HG02642 (cell line): ENCODE measurements around the gene GAS2L3.
"Not testable (repeated sequence)": the region's sequence is repeated elsewhere in the genome, so short reads cannot be mapped to it uniquely, and the experiment has no call there.

ENCODE experiments used
- ATAC-seq: cut with Tn5 transposase; IDR thresholded peaks from one replicate; pipeline ENCODE4 v1.9.1; 2021; ENCODE audit warnings: mild to moderate bottlenecking; ENCODE audit not compliant: unreplicated experiment, poor library complexity

Gene GAS2L3

GRCh38 chr12:100573292-100574186, at the start of gene GAS2L3:
TSS of gene GAS2L3 (plus strand) at chr12:100573684. CDS start at chr12:100594905, 21,221 bp downstream.
- peak; percentile 99 for ATAC-seq

GRCh38 chr12:100528034-100528433, 45.5 kb upstream of the GAS2L3 start:
- ATAC-seq = no peak

GRCh38 chr12:100528471-100529127, 44.9 kb upstream of the GAS2L3 start:
- no peak for ATAC-seq

GRCh38 chr12:100529756-100530350, 43.6 kb upstream of the GAS2L3 start:
- no peak for ATAC-seq

- no peak for ATAC-seq
These were observed 40.1 kb upstream of the GAS2L3 start for GRCh38 chr12:100533376-100533775.

- no peak for ATAC-seq
These were observed 38.8 kb upstream of the GAS2L3 start for GRCh38 chr12:100534625-100535227.

- ATAC-seq = no peak
These were observed 34.3 kb upstream of the GAS2L3 start for GRCh38 chr12:100539202-100539601.

- ATAC-seq = no peak
These were observed 29.3 kb upstream of the GAS2L3 start for GRCh38 chr12:100544165-100544564.

- ATAC-seq = no peak
These were observed 28.4 kb upstream of the GAS2L3 start for GRCh38 chr12:100545092-100545491.

- ATAC-seq = no peak
These were observed 19.5 kb upstream of the GAS2L3 start for GRCh38 chr12:100553936-100554335.

GRCh38 chr12:100554608-100555077, 18.8 kb upstream of the GAS2L3 start:
- ATAC-seq = no peak

- ATAC-seq = no peak
These were observed 17.8 kb upstream of the GAS2L3 start for GRCh38 chr12:100555722-100556121.

GRCh38 chr12:100557357-100557756, 16.1 kb upstream of the GAS2L3 start:
- no peak for ATAC-seq

- not testable (repeated sequence) for ATAC-seq
These were observed 14.2 kb upstream of the GAS2L3 start for GRCh38 chr12:100559261-100559660.

- ATAC-seq = no peak
These were observed 9.4 kb upstream of the GAS2L3 start for GRCh38 chr12:100564090-100564489.

- ATAC-seq = no peak
These were observed 8.5 kb upstream of the GAS2L3 start for GRCh38 chr12:100564905-100565467.

- ATAC-seq = no peak
These were observed 7.4 kb upstream of the GAS2L3 start for GRCh38 chr12:100565987-100566545.

GRCh38 chr12:100566887-100567637, 6.4 kb upstream of the GAS2L3 start:
- ATAC-seq = peak; percentile 95

- peak; percentile 27 for ATAC-seq
These were observed 5.5 kb upstream of the GAS2L3 start for GRCh38 chr12:100567945-100568344.
